ENCODE measurements around the gene BFSP2.

DNA sequence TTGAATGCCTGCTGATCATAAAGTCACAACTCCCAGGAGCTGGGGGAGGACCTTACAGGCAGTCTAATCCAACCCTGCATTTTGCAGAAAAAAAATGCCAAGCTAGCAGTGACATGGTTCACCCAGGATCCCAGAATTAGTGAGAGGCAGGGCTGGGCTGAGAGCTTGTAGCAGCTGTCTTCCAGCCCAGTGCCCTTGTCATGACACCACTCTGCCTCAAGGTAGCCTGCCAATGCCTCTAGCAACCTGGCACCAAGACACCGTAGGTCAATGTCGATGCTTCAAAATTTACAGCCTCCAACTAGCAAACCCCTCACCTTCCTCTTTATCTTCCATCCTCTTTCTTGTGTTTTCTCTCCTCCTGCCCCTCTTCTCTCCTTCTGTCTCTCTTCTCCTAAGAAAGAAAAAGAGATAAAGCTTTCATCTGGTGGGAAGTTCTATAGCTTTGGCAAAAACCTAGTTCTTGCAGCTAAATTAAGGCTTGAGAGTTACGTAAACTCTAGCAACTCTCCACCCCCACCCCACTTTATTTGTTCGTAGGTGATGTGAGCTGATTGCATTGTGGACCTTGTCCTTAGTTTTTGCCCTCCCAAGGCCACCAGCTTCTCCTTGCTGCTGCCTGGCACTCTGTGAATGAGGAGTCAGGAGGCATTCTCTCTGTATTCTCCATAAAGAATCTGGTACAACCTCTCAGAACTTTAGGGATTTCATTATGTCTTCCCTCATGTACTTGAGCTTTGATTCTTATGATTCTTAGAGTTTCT, 18.3 kb upstream of the BFSP2 start:
- TF ChIP-seq, protein P1, sequence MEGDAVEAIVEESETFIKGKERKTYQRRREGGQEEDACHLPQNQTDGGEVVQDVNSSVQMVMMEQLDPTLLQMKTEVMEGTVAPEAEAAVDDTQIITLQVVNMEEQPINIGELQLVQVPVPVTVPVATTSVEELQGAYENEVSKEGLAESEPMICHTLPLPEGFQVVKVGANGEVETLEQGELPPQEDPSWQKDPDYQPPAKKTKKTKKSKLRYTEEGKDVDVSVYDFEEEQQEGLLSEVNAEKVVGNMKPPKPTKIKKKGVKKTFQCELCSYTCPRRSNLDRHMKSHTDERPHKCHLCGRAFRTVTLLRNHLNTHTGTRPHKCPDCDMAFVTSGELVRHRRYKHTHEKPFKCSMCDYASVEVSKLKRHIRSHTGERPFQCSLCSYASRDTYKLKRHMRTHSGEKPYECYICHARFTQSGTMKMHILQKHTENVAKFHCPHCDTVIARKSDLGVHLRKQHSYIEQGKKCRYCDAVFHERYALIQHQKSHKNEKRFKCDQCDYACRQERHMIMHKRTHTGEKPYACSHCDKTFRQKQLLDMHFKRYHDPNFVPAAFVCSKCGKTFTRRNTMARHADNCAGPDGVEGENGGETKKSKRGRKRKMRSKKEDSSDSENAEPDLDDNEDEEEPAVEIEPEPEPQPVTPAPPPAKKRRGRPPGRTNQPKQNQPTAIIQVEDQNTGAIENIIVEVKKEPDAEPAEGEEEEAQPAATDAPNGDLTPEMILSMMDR (IDR thresholded peaks at IDR 0.05; ENCODE audit: low read depth, low read length, poor library complexity, severe bottlenecking) = no peak
- no peak for TF ChIP-seq EZH2phosphoT487 (IDR thresholded peaks at IDR 0.05; ENCODE audit: borderline replicate concordance, low read length)
